T-helper 1 cell treated with Interleukin-12 subunit alpha and Interleukin-12 subunit beta and Interleukin-4 antibody, amounts not matched to agents 30 ng/mL and 1 ng/mL, for 36 hours (primary cell): ENCODE measurements around the gene P2RX5. TPM values are rescaled to one million over a fixed set of nuclear protein-coding genes. Genes with fewer than 3 reads are reported as not detected.
"Not testable (repeated sequence)": the region's sequence is repeated elsewhere in the genome, so short reads cannot be mapped to it uniquely, and the experiment has no call there.

Experiments
- intact Hi-C: fragments of 100-400 bp; cut with micrococcal nuclease; formaldehyde crosslinking; loops from one replicate; pipeline ENCODE4 v1.15.1; 2024
- total RNA-seq: library from RNA; stranded (reverse); gene quantifications from 2 replicates; pipeline ENCODE4 v1.2.3, GENCODE V29; 2022

Gene P2RX5
- total RNA-seq, 1 donor from 2014 or later: 216 TPM

GRCh38 chr17:3718201-3718600 is 22.2 kb upstream of the P2RX5 start:
- intact Hi-C loops: no loop called here

- intact Hi-C loops: no loop called here
Observed at GRCh38 chr17:3715296-3715695, 19.3 kb upstream of the P2RX5 start.

GRCh38 chr17:3712811-3713463 is 17.0 kb upstream of the P2RX5 start:
- intact Hi-C loops: no loop called here

GRCh38 chr17:3710951-3711383 is 15.0 kb upstream of the P2RX5 start:
- intact Hi-C loops: loop anchor here (1.0 kb wide), 7 partner anchors 12 to 135 kb away; partner anchors contain the start of genes EMC6, HASPIN, NCBP3 and TAX1BP3

- intact Hi-C loops: no loop called here
Observed at GRCh38 chr17:3708366-3708765, 12.4 kb upstream of the P2RX5 start.

- intact Hi-C loops: not testable (repeated sequence)
Observed at GRCh38 chr17:3705718-3705984, 9.7 kb upstream of the P2RX5 start.

- intact Hi-C loops: no loop called here
Observed at GRCh38 chr17:3704931-3705717, 9.2 kb upstream of the P2RX5 start.

GRCh38 chr17:3702041-3702539 is 6.1 kb upstream of the P2RX5 start:
- intact Hi-C loops: not testable (repeated sequence)

GRCh38 chr17:3699951-3700350 is 4.0 kb upstream of the P2RX5 start:
- intact Hi-C loops: no loop called here

- intact Hi-C loops: no loop called here
Observed at GRCh38 chr17:3698139-3698538, 2.2 kb upstream of the P2RX5 start.

- intact Hi-C loops: loop anchor here (2.0 kb wide), 1 partner anchor 14 kb away; no protein-coding TSS in a partner anchor
Observed at GRCh38 chr17:3697103-3697476, 1.1 kb upstream of the P2RX5 start.

GRCh38 chr17:3695129-3695722 is 729 bp downstream of the P2RX5 start:
- intact Hi-C loops: loop anchor here (1.0 to 2.0 kb wide), 2 partner anchors 16 to 26 kb away; partner anchors contain the start of genes EMC6 and TAX1BP3

GRCh38 chr17:3693829-3694231 is 2.1 kb downstream of the P2RX5 start:
- intact Hi-C loops: loop anchor here (2.0 kb wide), 1 partner anchor 25 kb away; the partner anchor contains the start of genes EMC6 and TAX1BP3

GRCh38 chr17:3693141-3693540 is 2.8 kb downstream of the P2RX5 start:
- intact Hi-C loops: no loop called here

- intact Hi-C loops: no loop called here
Observed at GRCh38 chr17:3692346-3692745, 3.6 kb downstream of the P2RX5 start.

- intact Hi-C loops: no loop called here
Observed at GRCh38 chr17:3691617-3692067, 4.3 kb downstream of the P2RX5 start.

GRCh38 chr17:3690094-3690715 is 5.8 kb downstream of the P2RX5 start:
- intact Hi-C loops: no loop called here

GRCh38 chr17:3689262-3690093 is 6.5 kb downstream of the P2RX5 start:
- intact Hi-C loops: no loop called here

- intact Hi-C loops: no loop called here
Observed at GRCh38 chr17:3688852-3689261, 7.1 kb downstream of the P2RX5 start.

- intact Hi-C loops: no loop called here
Observed at GRCh38 chr17:3688027-3688553, 7.9 kb downstream of the P2RX5 start.
